HG02763 (cell line): ENCODE data around the gene ZBTB6.

Experiments used
- ATAC-seq: cut with Tn5 transposase; IDR thresholded peaks from one replicate; pipeline ENCODE4 v1.9.1; 2021; ENCODE audit warnings: mild to moderate bottlenecking, moderate library complexity; ENCODE audit not compliant: unreplicated experiment

Gene ZBTB6, protein sequence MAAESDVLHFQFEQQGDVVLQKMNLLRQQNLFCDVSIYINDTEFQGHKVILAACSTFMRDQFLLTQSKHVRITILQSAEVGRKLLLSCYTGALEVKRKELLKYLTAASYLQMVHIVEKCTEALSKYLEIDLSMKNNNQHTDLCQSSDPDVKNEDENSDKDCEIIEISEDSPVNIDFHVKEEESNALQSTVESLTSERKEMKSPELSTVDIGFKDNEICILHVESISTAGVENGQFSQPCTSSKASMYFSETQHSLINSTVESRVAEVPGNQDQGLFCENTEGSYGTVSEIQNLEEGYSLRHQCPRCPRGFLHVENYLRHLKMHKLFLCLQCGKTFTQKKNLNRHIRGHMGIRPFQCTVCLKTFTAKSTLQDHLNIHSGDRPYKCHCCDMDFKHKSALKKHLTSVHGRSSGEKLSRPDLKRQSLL

DNA sequence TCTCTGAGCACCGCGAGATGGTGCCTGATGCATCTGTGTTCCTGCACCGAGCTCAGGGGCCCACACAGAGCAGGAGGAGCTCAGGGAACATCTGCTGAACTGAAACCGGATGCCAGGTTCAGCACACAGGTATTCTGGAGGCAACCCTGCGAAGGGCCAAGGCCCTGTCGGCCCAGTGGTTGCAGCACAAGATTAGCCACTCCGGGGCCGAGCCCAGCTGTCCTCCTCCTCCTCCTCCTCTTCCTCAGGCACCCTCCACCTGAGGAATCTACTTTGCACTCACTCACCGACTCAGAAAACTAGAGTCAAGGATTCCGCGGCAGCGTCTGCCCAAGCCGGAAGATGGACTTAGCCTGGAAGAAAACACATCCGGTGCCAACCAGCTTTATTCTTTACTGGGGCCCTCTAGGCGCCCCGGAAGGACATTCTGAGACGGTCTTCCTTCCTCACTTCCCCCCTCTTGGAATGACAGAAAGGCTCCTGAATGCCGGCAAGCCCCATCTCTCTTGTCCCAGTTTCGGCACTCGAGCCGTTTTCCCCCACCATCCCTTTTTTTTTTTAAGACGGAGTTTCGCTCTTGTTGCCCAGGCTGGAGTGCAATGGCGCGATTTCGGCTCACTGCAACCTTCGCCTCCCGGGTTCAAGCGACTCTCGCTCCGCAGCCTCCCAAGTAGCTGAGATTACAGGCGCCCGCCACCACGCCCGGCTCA lies at the start of gene ZBTB6:
TSS of gene ZBTB6 (minus strand) at position 360 of the 710 bp plus-strand sequence. CDS start 1,251 bp downstream, outside the sequence.
- peak; percentile 99 for ATAC-seq

DNA sequence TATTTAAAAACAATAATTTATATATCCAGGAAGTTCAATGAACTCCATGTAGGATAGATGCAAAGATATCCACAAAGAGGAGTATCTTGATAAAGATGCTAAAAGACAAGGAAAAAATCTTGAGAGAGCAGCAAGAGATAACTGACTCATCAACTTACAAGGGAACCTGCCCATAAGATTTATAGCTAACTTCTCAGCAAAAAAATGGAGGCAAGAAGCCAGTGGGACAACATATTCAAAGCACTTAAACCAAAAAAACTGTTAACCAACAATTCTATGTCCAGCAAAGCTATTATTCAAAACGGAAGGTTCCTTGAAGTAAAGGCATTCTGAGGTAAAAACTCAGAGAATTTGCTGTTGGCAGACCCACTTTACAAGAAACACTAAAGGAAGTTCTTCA lies 48.0 kb upstream of the ZBTB6 start:
- ATAC-seq, result no peak

DNA sequence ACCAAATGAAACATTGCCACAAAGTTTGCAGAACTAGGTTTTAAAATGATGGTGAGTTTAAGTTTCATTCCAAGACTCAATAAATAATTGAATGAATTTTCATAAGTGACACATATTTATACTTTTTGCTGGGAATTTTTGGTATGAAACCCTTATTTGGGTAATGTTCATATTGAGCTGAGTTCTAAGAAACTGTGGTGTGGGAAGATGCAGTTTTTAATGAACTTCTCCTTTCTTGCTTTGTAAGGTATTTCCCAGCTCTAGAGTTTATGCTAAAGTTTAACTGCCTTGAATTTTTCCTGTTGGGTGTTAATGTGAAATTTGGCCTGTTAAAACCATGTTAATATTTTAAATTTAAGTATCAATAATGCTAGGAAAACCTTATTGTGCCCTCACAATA lies 42.8 kb upstream of the ZBTB6 start:
- ATAC-seq, result no peak

DNA sequence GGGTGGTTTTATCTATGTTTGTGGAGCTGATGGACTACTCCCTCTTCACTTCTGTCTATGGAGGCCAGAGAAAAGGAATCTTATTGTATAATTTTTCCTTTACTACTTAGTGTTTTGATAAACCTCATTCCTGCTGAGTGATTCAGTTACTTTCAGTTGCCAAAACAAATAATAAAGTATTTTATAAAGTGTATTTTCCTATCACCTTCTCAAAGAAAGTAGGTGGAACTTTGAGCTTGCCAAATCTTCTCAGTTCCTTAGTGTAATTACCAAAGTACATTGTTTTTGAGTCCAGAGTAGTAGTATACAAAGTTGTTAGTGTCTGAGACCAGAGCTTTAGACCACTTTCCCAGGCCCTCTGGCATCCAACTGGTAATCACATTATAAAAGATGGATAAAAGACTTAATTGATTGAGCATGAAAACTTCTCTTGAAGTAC lies 41.1 kb upstream of the ZBTB6 start:
- no peak for ATAC-seq

DNA sequence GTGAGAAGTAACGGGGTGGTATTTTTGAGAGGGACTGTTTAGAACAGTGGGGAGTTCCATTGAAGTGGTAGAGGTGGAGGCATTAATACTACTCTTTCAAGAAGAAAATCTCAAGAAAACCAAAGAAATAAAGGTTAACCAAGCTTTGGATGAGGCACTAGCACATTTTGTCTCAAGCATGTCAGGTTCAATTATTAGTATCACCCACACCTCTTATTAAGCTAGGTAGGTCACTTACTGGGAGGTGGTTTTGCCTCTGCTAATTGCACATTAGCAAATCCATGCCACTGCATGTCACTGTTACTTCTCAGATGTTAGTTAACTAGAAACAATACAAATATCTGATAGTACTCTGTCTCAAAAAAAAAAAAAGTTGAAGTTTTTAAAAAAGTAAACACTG lies 37.9 kb upstream of the ZBTB6 start:
- ATAC-seq, result no peak

DNA sequence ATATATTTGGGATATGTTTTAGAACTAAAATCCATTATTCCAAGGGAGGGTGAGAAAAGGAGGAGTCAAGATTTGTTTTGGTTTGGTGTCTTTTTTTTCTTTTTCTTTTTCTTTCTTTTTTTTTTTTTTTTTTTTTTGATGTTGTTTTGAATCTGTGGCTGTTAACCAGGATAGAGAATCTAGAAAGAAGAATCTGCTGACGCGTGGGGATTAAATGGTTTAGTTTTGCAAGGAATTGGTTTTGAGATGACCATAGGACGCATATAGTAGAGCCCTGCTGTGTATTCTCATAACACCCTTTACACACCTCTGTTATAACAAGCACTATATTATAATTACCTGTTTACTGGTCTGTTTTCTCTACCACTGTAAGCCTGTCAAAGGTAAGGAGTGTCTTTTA lies 37.1 kb upstream of the ZBTB6 start:
- no peak for ATAC-seq

DNA sequence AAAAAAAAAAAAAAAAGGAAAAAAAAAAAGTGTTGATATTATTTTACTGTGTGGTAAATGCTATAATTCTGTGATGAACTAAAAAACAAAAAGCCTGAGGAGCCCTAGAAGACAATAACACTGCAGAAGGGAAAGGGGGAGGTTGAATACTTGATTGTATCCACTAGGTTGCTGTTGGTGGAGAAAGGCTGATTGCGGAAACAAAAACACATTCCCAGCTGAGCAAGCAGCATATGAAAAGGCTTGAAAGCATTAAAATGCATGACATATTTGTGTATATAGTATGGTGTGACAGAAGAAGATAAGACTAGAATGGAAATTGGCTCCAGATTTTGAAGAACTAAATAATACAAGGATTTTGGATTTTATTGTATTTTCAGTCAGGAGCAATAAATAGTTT lies 36.6 kb upstream of the ZBTB6 start:
- no peak for ATAC-seq

DNA sequence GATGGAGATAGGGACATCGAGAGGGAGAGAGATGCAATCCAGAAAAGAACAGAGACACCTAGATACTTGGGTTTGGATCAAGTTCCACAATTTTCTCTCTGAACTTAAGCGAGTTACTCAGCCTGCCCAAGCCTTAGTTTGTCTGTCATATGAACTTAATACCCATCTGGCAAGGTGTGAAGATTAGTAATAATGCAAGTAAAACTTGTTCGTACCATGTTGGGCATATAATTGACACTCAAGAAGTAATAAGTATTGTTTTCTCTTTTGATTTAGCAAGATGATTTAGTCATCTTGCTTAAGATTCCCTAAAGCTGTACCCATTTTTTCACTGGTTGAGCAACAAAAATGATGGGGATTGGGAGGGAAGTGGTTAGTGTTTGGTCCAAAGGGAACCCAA lies 35.2 kb upstream of the ZBTB6 start:
- ATAC-seq, result no peak

DNA sequence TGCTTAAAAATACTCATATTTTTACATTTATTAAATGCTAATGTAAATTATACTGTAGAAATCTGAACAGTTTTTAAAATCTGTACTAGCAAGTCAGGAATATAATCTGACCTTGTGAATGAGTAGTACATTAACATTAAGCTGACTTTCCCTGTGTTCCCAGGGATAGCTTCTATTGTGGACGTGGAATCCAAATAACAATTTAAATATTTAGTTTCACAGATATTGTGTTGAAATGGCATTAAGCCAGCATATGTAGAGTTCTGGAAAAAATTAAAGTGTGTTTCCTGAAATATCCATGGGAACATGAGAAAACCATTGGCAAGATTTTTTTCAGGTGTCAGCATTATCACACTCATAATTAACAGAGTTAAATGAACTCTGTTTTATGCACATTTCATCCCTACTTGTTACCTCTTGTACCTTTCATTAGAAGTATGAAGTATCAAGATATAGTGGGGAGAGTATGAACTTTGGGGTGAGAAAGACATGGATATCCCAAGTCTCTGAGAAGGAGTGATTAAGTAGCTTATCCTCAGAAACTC lies 33.4 kb upstream of the ZBTB6 start:
- no peak for ATAC-seq

DNA sequence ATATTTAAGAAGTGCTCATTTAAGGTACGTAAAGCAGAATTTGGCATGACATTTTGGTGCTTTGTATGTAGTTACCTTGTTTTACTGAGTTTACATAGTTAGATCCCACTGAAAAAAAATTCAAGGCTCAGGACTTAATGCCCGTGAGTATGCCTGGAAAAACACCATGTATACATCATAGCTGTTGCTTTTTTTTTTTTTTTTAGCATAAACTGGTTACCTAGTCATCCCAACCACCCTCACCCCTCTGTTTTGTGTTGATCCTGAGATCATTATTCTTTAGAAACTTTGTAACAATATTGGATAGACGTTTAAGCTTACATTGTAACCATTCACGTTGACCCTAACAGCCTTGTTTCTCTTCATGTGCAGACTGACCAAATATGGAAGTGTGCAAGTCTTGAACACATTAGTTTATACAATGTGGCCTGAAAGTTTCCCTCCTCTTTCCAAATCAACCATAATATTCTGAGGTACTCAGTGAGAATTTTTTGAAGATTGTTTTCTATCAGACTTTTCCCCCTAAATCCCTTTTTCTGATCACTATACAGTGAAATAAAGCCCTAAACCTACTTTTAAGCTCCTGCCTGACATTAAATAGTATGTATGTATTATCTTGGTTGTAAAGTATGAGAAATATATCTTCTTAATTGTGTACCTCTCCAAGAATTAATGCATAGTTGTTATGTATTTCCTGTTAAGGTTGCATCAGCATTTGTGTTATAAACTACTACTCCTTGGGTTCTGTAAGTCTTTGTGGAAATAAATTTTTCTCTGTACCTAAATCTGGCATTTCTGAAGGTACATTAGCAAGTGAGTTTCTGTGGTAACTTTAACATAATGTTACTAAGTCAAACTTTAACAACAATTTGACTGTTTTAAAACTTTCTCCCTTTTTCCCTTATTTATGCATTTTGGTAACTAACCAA lies 32.1 kb upstream of the ZBTB6 start:
- no peak for ATAC-seq

DNA sequence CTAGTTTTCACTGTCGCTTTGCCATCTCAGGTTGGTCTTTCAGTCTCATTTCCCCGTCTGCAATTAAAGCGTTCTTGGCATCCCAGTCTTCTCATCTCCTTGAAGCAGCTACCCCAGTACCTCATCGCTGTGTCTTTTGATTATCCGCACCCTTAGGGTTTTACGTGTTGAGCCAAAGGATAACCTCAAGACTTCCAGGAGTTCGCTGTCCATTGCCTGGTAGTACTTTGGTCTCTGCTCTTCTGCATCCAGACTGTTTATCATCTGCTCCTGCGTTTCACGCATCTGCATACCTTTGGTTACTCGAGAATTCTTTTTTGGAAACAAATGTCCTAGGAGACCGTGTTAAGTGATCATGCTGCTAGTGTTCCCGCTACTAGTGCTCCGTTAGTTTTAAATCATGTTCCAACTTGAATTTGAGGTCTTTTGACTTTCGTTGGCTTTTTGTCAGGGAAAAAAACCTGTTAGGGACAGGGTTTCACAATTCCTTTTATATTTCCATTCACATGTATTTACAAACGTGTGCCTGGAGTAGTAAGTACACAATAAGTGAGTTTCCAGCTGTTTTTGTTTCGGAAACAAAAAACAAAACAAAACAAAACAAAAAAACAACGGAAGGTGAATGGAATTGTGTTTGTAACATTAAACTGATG lies 28.6 kb upstream of the ZBTB6 start:
- no peak for ATAC-seq

DNA sequence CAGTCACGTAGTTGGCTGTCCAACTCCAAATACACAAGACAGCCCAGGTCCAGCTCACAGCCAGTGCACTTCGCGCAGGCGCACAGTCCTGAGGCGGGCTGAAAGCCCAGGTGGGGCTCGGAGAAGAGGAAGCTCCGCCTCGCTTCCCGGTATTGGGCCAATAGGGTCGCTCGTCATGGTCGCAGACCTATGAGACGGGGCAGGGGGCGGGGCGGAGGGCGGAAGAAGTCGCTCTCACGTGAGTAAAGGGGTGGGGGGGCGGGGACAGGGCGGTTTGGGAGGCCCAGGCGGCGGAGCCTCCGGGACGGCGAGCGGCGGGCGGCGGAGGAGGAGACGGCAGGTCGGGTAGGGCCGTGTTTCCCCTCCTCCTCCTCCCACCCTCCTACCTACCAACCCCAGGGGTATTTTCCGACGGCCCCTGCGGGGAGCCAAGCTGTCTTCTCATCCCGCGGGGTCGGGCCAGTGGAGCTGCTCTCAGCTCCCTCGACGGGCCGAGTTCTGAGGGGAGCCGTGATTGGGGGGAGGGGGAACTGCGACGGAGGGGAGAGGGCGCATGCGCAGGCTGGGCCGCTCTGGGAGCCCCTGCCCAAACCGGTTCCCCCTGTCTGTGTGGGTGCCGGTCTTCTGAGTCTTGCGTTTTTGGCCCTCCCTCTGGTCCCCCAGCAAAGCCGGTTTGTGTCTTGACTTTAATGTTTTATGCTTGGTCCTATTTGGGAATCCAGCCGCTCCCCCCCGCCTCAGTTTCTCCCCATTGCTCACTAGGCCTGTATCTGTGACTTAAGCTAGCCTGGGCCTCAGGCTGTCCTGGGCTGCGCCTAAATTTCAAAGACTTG lies 27.8 kb upstream of the ZBTB6 start, which contains the start of gene RABGAP1:
TSS of gene RABGAP1 (plus strand) at position 272 of the 833 bp plus-strand sequence. CDS start 16,040 bp downstream, outside the sequence.
- ATAC-seq, result peak; percentile 98

DNA sequence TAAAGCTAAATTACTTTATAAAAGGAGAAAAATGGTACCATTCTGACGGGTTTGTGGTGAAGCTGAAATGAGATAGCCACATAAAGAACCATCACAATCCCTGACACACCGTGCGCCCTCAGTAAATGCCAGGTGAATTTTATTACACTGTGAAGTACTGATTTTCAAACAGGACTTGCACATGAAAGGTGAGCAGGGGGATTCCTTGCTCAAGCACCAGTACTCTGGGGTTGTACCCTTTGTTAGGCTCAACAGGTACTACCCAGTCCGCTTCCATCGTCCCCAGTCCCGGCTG lies 27.3 kb upstream of the ZBTB6 start:
- ATAC-seq, result no peak

DNA sequence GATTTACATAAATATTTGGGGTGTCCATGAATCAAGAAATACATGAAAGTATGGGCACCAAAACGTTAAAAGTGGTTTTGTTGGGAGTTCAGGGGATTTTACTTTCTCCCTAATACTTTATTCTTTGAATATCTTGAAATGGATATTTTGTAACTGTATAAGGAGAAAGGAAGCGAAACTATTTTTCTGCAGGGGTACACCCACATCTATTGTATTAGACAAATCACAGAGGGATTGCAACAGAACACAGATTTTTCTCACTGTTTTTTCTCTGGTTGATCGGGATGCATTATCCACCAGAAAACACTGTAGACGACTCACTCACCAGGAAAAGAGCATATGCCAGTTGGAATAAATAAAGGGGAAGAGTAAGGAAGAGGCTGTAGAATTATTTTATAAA lies 26.5 kb upstream of the ZBTB6 start:
- ATAC-seq, result no peak

DNA sequence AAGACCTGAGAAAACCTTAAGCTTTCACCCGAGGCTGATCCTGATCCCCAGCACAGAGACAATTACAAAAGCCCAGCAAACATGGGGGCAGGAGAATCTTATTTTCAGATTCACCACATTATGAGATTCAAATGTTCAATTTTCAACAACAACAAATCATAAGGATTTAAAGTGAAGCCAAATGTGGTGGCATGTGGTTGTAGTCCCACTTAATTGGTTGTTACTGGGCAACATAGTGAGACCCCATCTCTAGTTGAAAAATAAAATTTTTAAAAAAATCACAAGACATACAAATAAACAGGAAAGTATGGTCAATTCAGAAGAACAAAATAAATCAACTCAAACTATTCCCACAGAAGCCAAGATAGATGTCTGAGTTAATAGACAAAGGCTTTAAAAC lies 23.8 kb upstream of the ZBTB6 start:
- no peak for ATAC-seq

DNA sequence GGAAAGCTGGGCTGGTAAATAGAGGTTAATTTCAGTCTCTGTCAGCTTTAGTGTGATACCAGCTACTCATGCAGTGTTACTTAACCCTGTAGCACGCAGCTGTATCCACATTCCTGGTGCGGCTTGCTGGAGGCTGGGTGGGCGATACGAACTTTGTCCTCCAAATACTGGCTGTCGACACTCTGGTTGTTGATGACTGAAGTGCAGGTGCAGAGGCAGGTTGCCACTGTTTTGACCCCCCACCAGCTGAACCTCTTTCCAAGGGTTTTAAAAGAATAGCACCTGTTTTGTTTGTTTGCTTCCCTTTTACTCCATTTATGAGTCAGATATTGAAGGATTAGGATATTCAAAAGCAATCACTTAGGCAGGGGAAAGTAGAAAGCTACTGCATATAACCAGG lies 23.3 kb upstream of the ZBTB6 start:
- ATAC-seq, result no peak

DNA sequence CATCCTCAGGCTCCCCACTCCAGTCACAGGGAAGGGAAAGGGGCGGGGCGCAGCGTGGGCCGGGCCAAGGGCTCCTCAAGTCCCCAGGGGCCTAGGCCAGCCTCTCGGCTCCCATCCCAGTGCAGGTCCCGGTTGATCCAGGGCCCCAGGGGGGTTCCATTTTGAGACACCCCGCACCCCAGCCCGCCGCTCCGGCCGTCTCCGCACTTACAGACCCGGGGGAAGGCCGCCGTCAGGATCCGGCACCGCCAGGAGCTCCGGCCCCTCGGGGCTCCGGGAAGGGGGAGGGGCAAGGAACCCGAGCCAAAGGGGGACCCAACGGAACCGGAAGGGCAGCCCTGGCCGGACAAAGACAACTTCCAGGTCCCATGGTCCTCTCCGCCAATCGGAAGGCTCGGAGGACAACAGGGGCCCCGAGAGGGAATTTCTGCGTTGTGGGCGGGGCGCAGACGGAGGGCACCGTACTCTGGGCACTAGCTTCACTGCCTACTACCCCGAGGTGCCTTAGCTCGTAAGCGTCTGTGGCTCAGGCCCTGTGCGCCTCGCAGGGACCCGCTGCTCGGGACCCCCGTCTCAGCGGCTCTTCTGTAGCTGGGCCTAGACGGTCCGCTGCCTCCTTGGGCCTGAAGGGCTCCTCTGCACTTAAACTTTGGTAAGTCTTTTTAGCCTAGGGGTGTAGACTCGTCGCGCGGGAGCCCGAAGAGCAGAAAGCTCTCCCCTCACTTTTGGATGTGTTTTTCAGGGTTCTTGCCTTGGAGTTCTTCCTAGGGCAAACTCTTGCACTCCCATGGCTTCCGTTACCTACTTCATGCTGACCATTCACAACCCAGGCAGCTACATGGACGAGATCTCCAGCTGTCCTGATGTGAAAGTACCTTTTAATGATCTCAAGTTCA lies 18.4 kb upstream of the ZBTB6 start, which contains the start of gene ZBTB26:
TSS of gene ZBTB26 (minus strand) at position 287 of the 896 bp plus-strand sequence. CDS start 11,578 bp downstream, outside the sequence.
- ATAC-seq, result peak; percentile 90

DNA sequence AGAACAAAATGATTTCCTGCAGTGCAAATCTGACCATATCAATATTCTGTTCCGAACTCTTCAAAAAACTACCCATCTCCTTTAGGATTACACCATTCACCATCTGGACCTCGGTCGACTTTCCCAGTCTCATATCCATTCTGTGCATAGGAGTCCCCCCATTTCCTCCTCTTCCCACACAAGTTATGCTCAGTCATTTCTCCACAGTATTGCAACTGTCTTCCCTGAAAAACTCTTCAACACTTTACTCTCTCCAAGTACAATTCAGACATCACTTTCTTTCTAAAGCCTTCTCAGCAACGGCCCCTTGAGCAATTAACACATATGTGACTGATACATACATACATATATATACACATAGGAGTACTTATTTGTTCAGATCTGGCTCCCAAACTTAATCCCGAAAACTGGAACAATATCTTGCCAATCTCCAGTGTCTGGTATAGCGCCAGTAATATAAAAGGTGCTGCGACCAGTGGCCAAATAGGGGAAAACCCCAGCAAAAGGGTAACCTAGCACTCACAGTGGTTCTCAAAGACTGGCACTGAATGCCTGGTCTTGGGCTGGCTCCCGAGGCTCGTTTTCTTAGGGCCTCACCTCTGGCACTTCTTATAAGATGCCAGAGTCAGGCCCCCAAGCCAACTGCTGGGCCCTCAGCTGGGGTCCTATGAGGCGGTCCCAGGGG lies 17.6 kb upstream of the ZBTB6 start:
- no peak for ATAC-seq
